ENCODE results near the gene PDCL2.

DNA sequence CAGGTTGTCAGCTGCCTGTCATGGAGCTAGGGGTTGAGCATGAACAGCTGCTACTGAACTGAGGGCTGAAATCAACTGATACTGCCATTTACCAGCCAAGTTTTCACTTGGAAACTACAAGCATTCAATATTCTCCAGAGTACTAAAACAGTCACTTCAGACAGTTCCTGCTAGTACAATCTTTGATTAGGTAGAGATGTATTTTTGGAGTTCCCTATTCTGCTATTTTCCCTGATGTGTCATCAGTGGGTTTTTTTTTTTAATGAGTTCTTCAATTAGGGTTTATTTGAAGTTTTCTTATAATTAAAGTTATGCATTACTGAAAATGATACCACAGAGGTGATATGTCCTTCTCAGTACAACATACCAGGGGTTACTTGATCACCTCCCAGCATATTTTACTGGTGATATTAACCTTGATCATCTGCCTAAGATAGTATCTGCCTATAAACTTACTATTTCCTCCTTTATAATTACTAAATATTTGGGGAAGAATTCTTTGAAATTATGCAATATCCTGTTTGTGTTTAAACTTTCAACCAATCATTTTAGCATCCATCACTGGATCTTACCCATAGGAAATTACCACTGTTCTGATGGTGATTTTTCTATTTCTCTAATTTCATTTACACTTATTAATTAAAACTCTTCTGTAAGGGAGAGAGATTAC lies 13.6 kb downstream of the PDCL2 start:
- TF ChIP-seq, protein P1, sequence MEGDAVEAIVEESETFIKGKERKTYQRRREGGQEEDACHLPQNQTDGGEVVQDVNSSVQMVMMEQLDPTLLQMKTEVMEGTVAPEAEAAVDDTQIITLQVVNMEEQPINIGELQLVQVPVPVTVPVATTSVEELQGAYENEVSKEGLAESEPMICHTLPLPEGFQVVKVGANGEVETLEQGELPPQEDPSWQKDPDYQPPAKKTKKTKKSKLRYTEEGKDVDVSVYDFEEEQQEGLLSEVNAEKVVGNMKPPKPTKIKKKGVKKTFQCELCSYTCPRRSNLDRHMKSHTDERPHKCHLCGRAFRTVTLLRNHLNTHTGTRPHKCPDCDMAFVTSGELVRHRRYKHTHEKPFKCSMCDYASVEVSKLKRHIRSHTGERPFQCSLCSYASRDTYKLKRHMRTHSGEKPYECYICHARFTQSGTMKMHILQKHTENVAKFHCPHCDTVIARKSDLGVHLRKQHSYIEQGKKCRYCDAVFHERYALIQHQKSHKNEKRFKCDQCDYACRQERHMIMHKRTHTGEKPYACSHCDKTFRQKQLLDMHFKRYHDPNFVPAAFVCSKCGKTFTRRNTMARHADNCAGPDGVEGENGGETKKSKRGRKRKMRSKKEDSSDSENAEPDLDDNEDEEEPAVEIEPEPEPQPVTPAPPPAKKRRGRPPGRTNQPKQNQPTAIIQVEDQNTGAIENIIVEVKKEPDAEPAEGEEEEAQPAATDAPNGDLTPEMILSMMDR (conservative IDR thresholded peaks at IDR 0.05; ENCODE audit: low read depth, low read length): no peak
- TF ChIP-seq EZH2phosphoT487 (IDR thresholded peaks at IDR 0.05; ENCODE audit: borderline replicate concordance, low read length): no peak
- TF ChIP-seq EZH2 (IDR thresholded peaks at IDR 0.05; ENCODE audit: low read length, unreplicated experiment): no peak
